Measurements from ENCODE around the gene GABBR2.
"Not testable (repeated sequence)": the region's sequence is repeated elsewhere in the genome, so short reads cannot be mapped to it uniquely, and the experiment has no call there.

Gene GABBR2

GRCh38 chr9:98686961-98687855 is 21.5 kb downstream of the GABBR2 start:
- DNase-seq (ENCODE audit: low spot score), result no peak

DNA sequence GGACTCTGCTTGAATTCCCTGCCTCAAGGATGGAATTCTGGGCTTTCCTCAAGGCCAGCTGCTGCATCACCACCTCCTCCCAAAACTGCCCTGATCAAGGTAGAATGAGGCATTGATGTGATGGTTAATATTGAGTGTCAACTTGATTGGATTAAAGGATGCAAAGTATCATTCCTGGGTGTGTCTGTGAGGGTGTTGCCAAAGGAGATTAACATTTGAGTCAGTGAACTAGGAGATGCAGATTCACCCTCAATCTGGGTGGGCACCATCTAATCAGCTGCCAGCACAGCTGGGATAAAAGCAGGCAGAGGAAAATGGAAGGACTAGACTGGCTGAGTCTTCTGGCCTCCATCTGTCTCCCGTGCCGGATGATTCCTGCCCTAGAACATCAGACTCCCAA is 23.9 kb downstream of the GABBR2 start:
- not testable (repeated sequence) for DNase-seq (ENCODE audit: low spot score)

DNA sequence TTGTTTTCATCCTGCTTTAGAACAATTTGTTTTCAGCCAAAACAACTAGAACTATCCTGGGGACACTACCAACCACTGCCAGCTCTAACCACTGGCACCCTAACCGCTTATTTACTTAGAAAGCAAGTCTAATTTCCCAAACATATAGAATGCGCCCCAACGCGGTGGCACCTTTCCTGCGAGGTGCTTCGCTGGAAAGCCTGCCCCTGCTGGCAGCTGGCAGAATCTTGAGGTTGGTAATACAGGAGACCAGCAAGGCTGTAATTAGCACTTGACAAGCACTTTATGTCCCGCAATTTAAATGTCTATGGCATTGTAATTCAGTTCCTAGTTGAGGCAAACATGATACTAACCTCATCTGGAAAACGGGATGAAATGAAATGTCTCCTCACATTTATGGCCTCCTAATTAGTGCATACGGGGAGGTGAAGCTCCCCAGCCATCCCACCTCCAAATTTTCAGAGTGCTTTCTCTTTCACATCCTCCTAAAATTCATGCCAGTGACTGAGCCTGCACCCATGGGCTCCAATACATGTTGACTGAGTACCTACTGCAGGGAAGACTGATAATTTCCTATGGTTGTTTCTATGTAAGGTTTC is 30.4 kb downstream of the GABBR2 start:
- no peak for DNase-seq (ENCODE audit: low spot score)

DNA sequence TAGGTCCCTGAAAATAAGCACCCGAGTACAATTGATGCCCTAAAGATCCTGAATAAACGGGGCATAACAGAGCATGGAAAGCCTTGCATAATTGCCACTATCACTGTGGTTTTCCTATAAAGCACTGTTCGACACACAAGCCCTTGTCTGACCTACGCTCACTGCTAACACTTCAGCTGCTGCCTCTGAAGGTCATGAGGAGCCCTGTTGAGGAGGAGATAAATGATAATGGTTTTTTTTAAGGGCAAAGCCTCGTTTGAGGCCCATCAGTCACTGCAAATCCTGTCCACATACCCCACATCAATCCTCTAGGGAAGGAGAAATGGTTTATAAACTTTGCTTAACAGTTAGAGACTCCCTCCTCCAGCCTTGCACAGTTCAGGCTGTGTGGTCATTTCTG is 35.1 kb downstream of the GABBR2 start:
- no peak for DNase-seq (ENCODE audit: low spot score)

- no peak for DNase-seq (ENCODE audit: low spot score)
Measured at GRCh38 chr9:98667005-98667640, 41.6 kb downstream of the GABBR2 start.

- peak; percentile 13 for DNase-seq (ENCODE audit: low spot score)
Measured at GRCh38 chr9:98665501-98665900, 43.2 kb downstream of the GABBR2 start.

DNA sequence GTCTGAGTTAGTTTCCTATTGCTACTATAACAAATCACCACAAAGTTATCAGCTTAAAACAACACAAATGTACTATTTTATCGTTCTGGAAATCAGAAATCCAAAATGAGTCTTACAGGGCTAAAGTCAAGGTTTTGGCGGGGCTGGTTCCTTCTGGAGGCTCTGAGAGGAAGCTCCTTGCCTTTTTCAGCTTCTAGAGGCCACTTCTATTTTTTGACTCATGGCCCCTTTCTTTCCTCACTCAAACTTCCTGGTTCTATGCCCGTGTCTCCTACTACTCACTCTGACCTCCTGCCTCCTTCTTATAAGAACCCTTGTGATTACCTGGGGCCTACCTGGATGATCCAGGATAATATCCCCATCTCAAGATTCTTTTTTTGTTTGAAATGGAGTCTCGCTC is 48.2 kb downstream of the GABBR2 start:
- no peak for DNase-seq (ENCODE audit: low spot score)

DNA sequence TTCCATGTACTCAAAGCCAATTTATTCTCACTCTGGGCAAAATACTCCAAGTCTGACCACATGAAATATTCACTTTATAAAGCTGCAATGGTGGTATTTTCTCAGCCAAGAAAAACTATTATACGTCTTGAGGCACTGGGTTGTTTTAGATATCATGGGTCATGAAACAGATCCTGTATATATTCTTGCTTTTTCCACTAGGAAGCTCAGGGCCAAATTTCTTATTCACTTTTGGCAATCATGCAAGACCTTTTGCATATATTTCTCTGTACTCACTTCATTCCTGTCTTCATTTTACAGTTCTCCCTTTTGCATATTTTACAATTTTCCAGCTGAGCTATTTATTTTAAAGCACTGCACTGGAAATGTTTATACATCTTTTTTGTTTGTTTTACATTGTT is 49.8 kb downstream of the GABBR2 start:
- DNase-seq (ENCODE audit: low spot score), result no peak

GRCh38 chr9:98657897-98658296 is 50.8 kb downstream of the GABBR2 start:
- DNase-seq (ENCODE audit: low spot score), result no peak

- no peak for DNase-seq (ENCODE audit: low spot score)
Measured at GRCh38 chr9:98656511-98656910, 52.2 kb downstream of the GABBR2 start.

- not testable (repeated sequence) for DNase-seq (ENCODE audit: low spot score)
Measured at GRCh38 chr9:98655428-98655827, 53.3 kb downstream of the GABBR2 start.

DNA sequence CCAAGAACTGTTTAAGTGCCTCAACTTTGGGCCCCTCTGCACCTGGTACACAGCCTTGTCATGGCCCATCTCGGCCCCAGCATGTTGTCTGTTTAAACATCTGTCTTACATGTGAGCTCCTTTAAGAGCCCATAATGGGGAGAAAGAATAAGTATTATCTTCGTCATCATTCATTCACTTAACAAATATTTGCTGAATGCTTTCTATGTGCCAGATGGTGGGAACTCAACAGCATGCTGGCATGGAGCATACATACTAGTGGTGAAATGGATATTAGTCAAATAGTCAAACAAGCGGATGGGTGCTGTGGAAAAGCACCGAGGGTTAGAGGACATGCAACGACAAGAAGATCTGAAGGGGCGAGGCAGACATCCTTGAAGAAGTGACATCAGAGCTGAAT is 54.5 kb downstream of the GABBR2 start:
- peak; percentile 59 for DNase-seq (ENCODE audit: low spot score)

DNA sequence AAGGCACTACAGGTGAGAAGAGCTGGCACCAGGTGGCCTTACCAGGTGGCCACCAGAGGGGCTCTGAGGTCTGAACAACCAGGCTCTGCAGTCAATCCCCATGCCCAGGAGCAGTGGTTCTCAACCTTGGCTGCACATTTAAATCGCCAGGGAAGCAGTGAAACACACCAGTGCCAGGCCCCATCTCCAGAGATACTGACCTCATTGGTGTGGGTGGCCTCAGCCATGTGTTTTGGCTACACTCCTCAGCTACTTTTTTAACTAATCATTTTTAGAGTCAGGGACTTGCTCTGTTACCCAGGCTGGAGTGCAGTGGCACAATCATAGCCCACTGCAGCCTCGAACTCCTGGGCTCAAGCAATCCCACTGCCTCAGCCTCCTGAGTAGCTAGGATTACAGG is 56.0 kb downstream of the GABBR2 start:
- no peak for DNase-seq (ENCODE audit: low spot score)

DNA sequence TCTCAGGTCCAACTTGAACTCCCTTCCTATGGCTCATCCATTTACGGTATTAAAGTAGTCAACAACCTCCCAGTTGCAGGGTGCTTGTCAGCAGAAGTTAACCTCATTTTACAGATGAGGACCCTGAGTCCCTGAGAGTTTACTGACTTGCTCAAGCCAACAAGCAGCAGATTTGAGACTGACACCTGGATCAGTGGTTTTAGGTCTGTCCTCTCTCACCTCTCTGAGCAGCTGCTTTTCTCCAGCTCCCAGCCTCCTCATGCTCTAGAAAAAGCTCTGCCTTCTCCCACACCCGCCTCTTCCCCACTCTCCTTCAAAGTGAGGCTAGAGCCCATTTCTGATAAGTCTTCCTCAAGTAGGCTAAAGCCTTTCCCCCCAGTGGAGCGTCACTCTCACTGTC is 56.4 kb downstream of the GABBR2 start:
- no peak for DNase-seq (ENCODE audit: low spot score)

DNA sequence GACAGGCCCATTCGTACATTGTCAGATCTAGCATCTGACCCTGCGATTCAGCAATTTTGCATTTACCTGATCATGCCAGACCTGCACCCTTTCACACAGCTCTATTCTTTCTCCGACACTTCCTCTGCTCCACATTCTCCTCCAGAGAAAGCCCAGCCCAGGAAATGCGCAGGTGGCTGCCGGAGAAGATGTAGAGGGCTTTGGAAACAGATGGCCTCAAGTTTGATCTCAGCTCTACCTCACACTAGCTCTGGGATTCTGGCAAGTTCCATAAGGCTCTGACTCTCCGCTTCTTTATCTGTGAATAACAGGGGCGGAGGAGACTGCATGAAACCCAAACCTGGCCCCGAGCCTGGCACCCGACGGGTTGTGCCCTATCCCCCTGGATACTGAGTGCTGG is 61.5 kb downstream of the GABBR2 start:
- no peak for DNase-seq (ENCODE audit: low spot score)

- DNase-seq (ENCODE audit: low spot score), result no peak
Measured at GRCh38 chr9:98644011-98644410, 64.7 kb downstream of the GABBR2 start.

DNA sequence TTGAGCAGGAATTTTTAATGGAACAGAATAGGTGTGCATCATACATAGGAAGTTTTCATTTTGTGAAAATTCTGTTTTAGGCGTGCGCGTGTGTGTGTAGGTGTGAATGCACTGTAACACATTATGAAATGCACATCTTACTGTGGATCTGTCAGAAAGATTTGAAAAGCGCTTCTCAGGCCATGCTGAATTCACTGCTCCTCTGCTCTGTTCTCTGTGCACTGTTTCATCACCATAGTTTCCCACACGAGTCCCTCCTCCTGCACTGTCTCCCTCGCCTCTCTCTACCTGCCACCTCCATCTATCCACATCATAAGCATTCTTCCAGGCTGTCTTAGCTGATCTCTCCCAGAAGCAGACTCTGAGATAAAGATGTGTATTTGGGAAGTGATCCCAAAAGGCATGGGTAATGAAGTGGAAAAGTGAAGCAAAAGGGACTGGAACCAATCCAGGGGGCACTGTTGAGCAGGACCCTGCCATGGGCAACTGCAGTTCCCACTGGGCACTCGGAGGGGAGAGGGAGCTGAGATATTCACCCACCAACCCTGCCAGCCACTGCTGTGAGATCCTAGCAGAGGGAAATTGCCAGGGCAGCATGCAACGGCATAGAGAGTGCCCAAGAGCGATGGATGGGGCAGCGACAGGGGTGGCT is 65.9 kb downstream of the GABBR2 start:
- no peak for DNase-seq (ENCODE audit: low spot score)

DNA sequence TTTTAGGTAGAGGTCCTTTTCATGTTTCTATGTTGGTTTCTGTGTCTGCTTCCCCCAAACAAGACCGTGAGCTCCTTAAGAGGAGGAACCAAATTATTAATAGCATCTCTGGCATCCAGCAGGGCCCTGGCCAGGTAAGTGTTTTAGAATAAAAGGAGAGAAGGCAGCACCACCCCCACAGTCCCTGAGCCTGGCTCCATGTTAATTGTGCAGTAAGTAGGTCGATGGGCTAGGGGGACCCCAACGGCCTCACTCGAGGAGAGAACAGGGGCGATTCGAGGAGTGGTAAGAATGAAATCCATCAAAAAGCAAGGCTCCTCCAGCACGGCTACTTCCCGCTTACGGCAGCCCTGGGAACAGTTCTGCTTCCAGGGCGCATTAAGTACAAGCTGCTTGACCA is 67.0 kb downstream of the GABBR2 start:
- DNase-seq (ENCODE audit: low spot score), result no peak

DNA sequence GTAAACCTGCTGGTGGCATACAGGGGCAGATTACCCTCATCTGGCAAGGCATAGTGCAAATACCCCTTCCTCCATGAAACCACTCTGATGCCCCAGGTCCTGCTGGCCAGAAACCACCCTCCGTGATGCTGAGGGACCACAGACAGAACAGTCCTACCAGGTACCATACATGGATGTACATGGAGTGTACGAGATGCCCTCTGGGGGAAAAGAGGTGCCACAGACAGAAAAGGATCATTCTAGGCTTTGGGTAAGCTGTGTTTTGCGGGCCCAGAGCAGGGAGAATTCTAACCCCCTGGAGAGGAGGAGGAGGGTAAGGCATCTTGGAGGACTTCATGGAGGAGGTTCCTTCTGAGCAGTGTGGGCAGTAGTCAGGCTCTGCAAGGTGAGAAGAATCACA is 68.3 kb downstream of the GABBR2 start:
- no peak for DNase-seq (ENCODE audit: low spot score)

GRCh38 chr9:98639133-98639532 is 69.6 kb downstream of the GABBR2 start:
- DNase-seq (ENCODE audit: low spot score), result no peak

GRCh38 chr9:98637381-98637780 is 71.4 kb downstream of the GABBR2 start:
- no peak for DNase-seq (ENCODE audit: low spot score)

DNA sequence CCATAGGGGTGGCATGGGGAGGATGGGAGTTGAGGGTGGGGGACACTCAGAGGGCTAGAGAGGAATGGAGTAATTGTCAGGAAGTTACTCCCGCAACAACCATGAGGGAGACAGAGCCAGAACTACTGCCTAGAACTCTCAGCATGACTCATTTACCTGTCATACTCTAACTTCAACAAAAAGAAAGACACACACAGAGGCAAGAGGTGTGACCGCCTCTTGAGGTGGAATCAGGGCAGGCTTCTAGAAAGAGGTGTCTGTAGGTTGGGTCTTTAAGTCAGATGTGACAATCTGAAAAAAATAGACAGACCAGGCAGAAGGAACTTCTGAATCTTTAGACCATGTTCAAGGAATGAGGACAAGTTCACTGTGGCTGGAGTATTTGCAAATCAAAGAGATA is 73.4 kb downstream of the GABBR2 start:
- DNase-seq (ENCODE audit: low spot score), result no peak

Measured in Ammon's horn (tissue), 1 donor.